ENCODE data around the gene IBTK.

Gene IBTK

GRCh38 chr6:82263916-82264315, 16.4 kb upstream of the IBTK start:
- H3K4me2 ChIP-seq (ENCODE audit: low read length): no peak overlapping the region
- H3K27ac ChIP-seq (ENCODE audit: low read depth, low read length): no peak overlapping the region
- peaks cover 5% of the 10 kb centered on the region; the same call in 1 of the 2 replicates for H3K27me3 ChIP-seq (ENCODE audit: control insufficient read depth, low read length)
- no peaks in the 10 kb centered on the region for H3K9me3 ChIP-seq (ENCODE audit: control insufficient read depth, insufficient read depth, low read length)
- TF ChIP-seq CTCF (IDR thresholded peaks at IDR 0.05; ENCODE audit: low read depth, low read length, poor library complexity, severe bottlenecking) (no peak), EZH2phosphoT487 (IDR thresholded peaks at IDR 0.05; ENCODE audit: borderline replicate concordance, low read length) (no peak)
- H3K4me1 ChIP-seq (ENCODE audit: control insufficient read depth, low read length): peaks cover 4% of the 10 kb centered on the region; the same call in 1 of the 2 replicates
- no peaks in the 10 kb centered on the region for H4K20me1 ChIP-seq (ENCODE audit: control insufficient read depth, insufficient read depth, low read depth, low read length)
- no peak overlapping the region for H3K4me3 ChIP-seq (ENCODE audit: low read length)
- no peaks in the 10 kb centered on the region for H3K79me2 ChIP-seq (ENCODE audit: control insufficient read depth, low read length)
- H3F3A ChIP-seq (ENCODE audit: control insufficient read depth, insufficient read depth): no peaks in the 10 kb centered on the region
- no peaks in the 10 kb centered on the region for H3K9me2 ChIP-seq (replicated peaks; ENCODE audit: control insufficient read depth, low read length)
- no peaks in the 10 kb centered on the region for H3K36me3 ChIP-seq (ENCODE audit: control insufficient read depth, low read length)

- Histone ChIP-seq H4K20me1 (ENCODE audit: control insufficient read depth, insufficient read depth, low read depth, low read length) (no peaks in the 10 kb centered on the region), H3K4me2 (ENCODE audit: low read length) (no peak overlapping the region), H3K27me3 (ENCODE audit: control insufficient read depth, low read length) (no peaks in the 10 kb centered on the region), H3K79me2 (ENCODE audit: control insufficient read depth, low read length) (no peaks in the 10 kb centered on the region), H3K36me3 (ENCODE audit: control insufficient read depth, low read length) (no peaks in the 10 kb centered on the region), H3K4me3 (ENCODE audit: low read length) (no peak overlapping the region), H3F3A (ENCODE audit: control insufficient read depth, insufficient read depth) (no peaks in the 10 kb centered on the region), H3K27ac (ENCODE audit: low read depth, low read length) (no peak overlapping the region), H3K9me2 (replicated peaks; ENCODE audit: control insufficient read depth, low read length) (no peaks in the 10 kb centered on the region), H3K4me1 (ENCODE audit: control insufficient read depth, low read length) (peaks cover 4% of the 10 kb centered on the region; the same call in 1 of the 2 replicates), H3K9me3 (ENCODE audit: control insufficient read depth, insufficient read depth, low read length) (no peaks in the 10 kb centered on the region)
- no peak for TF ChIP-seq EZH2phosphoT487 (IDR thresholded peaks at IDR 0.05; ENCODE audit: borderline replicate concordance, low read length)
- TF ChIP-seq CTCF (IDR thresholded peaks at IDR 0.05; ENCODE audit: low read depth, low read length, poor library complexity, severe bottlenecking): no peak
These were observed 13.6 kb upstream of the IBTK start for GRCh38 chr6:82260997-82261732.

- no peaks in the 10 kb centered on the region for H3K79me2 ChIP-seq (ENCODE audit: control insufficient read depth, low read length)
- no peak overlapping the region for H3K4me2 ChIP-seq (ENCODE audit: low read length)
- no peaks in the 10 kb centered on the region for H3K27me3 ChIP-seq (ENCODE audit: control insufficient read depth, low read length)
- no peaks in the 10 kb centered on the region for H3F3A ChIP-seq (ENCODE audit: control insufficient read depth, insufficient read depth)
- H3K9me3 ChIP-seq (ENCODE audit: control insufficient read depth, insufficient read depth, low read length): no peaks in the 10 kb centered on the region
- no peak overlapping the region for H3K4me3 ChIP-seq (ENCODE audit: low read length)
- H3K27ac ChIP-seq (ENCODE audit: low read depth, low read length): no peak overlapping the region
- no peaks in the 10 kb centered on the region for H4K20me1 ChIP-seq (ENCODE audit: control insufficient read depth, insufficient read depth, low read depth, low read length)
- H3K4me1 ChIP-seq (ENCODE audit: control insufficient read depth, low read length): peaks cover 4% of the 10 kb centered on the region; the same call in 1 of the 2 replicates
- no peaks in the 10 kb centered on the region for H3K36me3 ChIP-seq (ENCODE audit: control insufficient read depth, low read length)
- TF ChIP-seq EZH2phosphoT487 (IDR thresholded peaks at IDR 0.05; ENCODE audit: borderline replicate concordance, low read length) (no peak), CTCF (IDR thresholded peaks at IDR 0.05; ENCODE audit: low read depth, low read length, poor library complexity, severe bottlenecking) (no peak)
- no peaks in the 10 kb centered on the region for H3K9me2 ChIP-seq (replicated peaks; ENCODE audit: control insufficient read depth, low read length)
These were observed 11.8 kb upstream of the IBTK start for GRCh38 chr6:82259389-82259788.

Data from DOHH2 (cell line).